ENCODE measurements around the gene PFN3. TPM values are rescaled to one million over a fixed set of nuclear protein-coding genes. Genes with fewer than 3 reads are reported as not detected.

Gene PFN3
- total and polyA plus RNA-seq, 2 experiments from 2014 or later = 1.9 to 2.0 TPM

DNA sequence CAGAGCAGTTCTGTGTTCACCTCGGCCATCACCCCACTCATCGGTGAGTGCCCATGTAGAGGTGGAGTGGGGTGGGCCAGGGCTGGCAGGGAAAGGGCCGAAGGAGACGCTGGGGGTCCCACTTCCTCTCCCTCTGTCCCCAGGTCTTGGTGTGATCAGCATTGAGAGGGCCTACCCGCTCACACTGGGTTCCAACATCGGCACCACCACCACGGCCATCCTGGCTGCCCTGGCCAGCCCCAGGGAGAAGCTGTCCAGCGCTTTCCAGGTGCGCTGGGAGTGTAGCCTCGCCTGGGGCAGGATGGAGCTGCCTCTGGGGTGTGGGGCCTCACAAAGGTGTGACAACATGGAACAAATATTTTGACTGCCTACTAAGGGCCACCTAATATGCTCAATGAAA lies 3.7 kb downstream of the PFN3 start:
- Histone ChIP-seq H4K20me1 (replicated peaks; ENCODE audit: insufficient read depth) (no peaks in the 10 kb centered on the region), H3K27ac (ENCODE audit: low read depth) (no peak overlapping the region), H3K36me3 (ENCODE audit: insufficient read depth) (no peaks in the 10 kb centered on the region), H3K4me2 (no peak overlapping the region), H3K4me3 (no peak overlapping the region), H3K4me1 (ENCODE audit: insufficient read depth) (peaks cover 5% of the 10 kb centered on the region; the same call in 1 of the 2 replicates), H3K79me2 (replicated peaks; ENCODE audit: insufficient read depth) (no peaks in the 10 kb centered on the region), H2AFZ (no peak overlapping the region), H3K27me3 (ENCODE audit: insufficient read depth) (peaks cover 21% of the 10 kb centered on the region), H3F3A (replicated peaks; ENCODE audit: low read depth) (peaks cover 13% of the 10 kb centered on the region), H3K9me2 (ENCODE audit: insufficient read depth) (no peaks in the 10 kb centered on the region)
- peaks cover 23% of the 10 kb centered on the region for H3K27me3 Mint-ChIP-seq (ENCODE audit: insufficient read depth, low read depth, poor library complexity)
- DNase-seq (ENCODE audit: low spot score) = no peak
- no peak for TF ChIP-seq NANOG (IDR thresholded peaks at IDR 0.05; ENCODE audit: borderline replicate concordance)
- no peak for TF ChIP-seq ZNF331 (CRISPR knock-in tag; IDR thresholded peaks at IDR 0.05; ENCODE audit: low read depth)
- no peak for TF ChIP-seq EZH2 (IDR thresholded peaks at IDR 0.05; ENCODE audit: low read depth, unreplicated experiment)
- no peak for TF ChIP-seq STAT1 (IDR thresholded peaks at IDR 0.05; ENCODE audit: unreplicated experiment)
- TF ChIP-seq, protein P1, sequence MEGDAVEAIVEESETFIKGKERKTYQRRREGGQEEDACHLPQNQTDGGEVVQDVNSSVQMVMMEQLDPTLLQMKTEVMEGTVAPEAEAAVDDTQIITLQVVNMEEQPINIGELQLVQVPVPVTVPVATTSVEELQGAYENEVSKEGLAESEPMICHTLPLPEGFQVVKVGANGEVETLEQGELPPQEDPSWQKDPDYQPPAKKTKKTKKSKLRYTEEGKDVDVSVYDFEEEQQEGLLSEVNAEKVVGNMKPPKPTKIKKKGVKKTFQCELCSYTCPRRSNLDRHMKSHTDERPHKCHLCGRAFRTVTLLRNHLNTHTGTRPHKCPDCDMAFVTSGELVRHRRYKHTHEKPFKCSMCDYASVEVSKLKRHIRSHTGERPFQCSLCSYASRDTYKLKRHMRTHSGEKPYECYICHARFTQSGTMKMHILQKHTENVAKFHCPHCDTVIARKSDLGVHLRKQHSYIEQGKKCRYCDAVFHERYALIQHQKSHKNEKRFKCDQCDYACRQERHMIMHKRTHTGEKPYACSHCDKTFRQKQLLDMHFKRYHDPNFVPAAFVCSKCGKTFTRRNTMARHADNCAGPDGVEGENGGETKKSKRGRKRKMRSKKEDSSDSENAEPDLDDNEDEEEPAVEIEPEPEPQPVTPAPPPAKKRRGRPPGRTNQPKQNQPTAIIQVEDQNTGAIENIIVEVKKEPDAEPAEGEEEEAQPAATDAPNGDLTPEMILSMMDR (conservative IDR thresholded peaks at IDR 0.05; ENCODE audit: low read depth in 2 of 2) = no peak
- no peaks in the 10 kb centered on the region for H3K36me3 Mint-ChIP-seq (ENCODE audit: low read depth)
- H3K27ac Mint-ChIP-seq = no peak overlapping the region
- ATAC-seq = no peak
- no peak overlapping the region for H3K4me3 Mint-ChIP-seq
- H3K9me3 Mint-ChIP-seq = no peaks in the 10 kb centered on the region
- H3K4me1 Mint-ChIP-seq = peaks cover 16% of the 10 kb centered on the region

DNA sequence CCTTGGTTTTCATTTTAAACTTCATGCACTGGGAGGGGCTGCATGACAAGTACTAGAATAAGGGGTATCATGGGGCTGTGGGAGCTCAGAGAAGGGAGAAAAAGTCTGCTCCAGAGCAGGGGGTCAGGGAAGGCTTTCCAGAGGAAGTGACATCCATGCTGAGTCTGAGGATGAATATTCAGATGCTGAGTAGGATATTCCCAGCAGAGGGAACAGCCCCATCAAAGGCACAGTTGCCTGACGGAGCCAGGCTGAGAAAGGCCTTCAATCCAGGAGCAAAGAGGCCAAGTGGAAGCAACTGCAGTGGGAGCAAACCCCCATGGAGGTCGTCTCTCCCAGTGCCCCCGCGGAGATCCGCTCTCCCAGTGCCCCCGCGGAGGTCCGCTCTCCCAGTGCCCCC lies 4.4 kb downstream of the PFN3 start:
- Histone ChIP-seq H3K27me3 (ENCODE audit: insufficient read depth) (peaks cover 13% of the 10 kb centered on the region), H3F3A (replicated peaks; ENCODE audit: low read depth) (0 out of 2 replicates have a peak, but pooled peaks cover 7% of the 10 kb centered on the region), H3K4me1 (ENCODE audit: insufficient read depth) (peaks cover 5% of the 10 kb centered on the region; the same call in 1 of the 2 replicates), H4K20me1 (replicated peaks; ENCODE audit: insufficient read depth) (no peaks in the 10 kb centered on the region), H3K27ac (ENCODE audit: low read depth) (no peak overlapping the region), H3K9me2 (ENCODE audit: insufficient read depth) (no peaks in the 10 kb centered on the region), H2AFZ (no peak overlapping the region), H3K4me2 (no peak overlapping the region), H3K79me2 (replicated peaks; ENCODE audit: insufficient read depth) (no peaks in the 10 kb centered on the region), H3K36me3 (ENCODE audit: insufficient read depth) (no peaks in the 10 kb centered on the region), H3K4me3 (no peak overlapping the region)
- Mint-ChIP-seq H3K4me3 (no peak overlapping the region), H3K27ac (no peak overlapping the region), H3K4me1 (peaks cover 16% of the 10 kb centered on the region), H3K36me3 (ENCODE audit: low read depth) (no peaks in the 10 kb centered on the region), H3K27me3 (ENCODE audit: insufficient read depth, low read depth, poor library complexity) (peaks cover 19% of the 10 kb centered on the region), H3K9me3 (no peaks in the 10 kb centered on the region)
- DNase-seq (ENCODE audit: low spot score) (no peak), ATAC-seq (peak; percentile 5; the same call in 1 of the 3 replicates)
- TF ChIP-seq, protein P2, sequence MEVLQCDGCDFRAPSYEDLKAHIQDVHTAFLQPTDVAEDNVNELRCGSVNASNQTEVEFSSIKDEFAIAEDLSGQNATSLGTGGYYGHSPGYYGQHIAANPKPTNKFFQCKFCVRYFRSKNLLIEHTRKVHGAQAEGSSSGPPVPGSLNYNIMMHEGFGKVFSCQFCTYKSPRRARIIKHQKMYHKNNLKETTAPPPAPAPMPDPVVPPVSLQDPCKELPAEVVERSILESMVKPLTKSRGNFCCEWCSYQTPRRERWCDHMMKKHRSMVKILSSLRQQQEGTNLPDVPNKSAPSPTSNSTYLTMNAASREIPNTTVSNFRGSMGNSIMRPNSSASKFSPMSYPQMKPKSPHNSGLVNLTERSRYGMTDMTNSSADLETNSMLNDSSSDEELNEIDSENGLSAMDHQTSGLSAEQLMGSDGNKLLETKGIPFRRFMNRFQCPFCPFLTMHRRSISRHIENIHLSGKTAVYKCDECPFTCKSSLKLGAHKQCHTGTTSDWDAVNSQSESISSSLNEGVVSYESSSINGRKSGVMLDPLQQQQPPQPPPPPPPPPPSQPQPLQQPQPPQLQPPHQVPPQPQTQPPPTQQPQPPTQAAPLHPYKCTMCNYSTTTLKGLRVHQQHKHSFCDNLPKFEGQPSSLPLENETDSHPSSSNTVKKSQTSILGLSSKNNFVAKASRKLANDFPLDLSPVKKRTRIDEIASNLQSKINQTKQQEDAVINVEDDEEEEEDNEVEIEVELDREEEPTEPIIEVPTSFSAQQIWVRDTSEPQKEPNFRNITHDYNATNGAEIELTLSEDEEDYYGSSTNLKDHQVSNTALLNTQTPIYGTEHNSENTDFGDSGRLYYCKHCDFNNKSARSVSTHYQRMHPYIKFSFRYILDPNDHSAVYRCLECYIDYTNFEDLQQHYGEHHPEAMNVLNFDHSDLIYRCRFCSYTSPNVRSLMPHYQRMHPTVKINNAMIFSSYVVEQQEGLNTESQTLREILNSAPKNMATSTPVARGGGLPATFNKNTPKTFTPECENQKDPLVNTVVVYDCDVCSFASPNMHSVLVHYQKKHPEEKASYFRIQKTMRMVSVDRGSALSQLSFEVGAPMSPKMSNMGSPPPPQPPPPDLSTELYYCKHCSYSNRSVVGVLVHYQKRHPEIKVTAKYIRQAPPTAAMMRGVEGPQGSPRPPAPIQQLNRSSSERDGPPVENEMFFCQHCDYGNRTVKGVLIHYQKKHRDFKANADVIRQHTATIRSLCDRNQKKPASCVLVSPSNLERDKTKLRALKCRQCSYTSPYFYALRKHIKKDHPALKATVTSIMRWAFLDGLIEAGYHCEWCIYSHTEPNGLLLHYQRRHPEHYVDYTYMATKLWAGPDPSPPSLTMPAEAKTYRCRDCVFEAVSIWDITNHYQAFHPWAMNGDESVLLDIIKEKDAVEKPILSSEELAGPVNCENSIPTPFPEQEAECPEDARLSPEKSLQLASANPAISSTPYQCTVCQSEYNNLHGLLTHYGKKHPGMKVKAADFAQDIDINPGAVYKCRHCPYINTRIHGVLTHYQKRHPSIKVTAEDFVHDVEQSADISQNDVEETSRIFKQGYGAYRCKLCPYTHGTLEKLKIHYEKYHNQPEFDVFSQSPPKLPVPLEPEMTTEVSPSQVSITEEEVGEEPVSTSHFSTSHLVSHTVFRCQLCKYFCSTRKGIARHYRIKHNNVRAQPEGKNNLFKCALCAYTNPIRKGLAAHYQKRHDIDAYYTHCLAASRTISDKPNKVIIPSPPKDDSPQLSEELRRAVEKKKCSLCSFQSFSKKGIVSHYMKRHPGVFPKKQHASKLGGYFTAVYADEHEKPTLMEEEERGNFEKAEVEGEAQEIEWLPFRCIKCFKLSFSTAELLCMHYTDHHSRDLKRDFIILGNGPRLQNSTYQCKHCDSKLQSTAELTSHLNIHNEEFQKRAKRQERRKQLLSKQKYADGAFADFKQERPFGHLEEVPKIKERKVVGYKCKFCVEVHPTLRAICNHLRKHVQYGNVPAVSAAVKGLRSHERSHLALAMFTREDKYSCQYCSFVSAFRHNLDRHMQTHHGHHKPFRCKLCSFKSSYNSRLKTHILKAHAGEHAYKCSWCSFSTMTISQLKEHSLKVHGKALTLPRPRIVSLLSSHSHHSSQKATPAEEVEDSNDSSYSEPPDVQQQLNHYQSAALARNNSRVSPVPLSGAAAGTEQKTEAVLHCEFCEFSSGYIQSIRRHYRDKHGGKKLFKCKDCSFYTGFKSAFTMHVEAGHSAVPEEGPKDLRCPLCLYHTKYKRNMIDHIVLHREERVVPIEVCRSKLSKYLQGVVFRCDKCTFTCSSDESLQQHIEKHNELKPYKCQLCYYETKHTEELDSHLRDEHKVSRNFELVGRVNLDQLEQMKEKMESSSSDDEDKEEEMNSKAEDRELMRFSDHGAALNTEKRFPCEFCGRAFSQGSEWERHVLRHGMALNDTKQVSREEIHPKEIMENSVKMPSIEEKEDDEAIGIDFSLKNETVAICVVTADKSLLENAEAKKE (CRISPR knock-in tag; IDR thresholded peaks at IDR 0.05) = no peak
- TF ChIP-seq STAT1 (IDR thresholded peaks at IDR 0.05; ENCODE audit: unreplicated experiment) = no peak
- TF ChIP-seq EZH2 (IDR thresholded peaks at IDR 0.05; ENCODE audit: low read depth, unreplicated experiment) = no peak
- TF ChIP-seq JUNB (IDR thresholded peaks at IDR 0.05; ENCODE audit: unreplicated experiment) = no peak
- no peak for TF ChIP-seq ZNF114 (CRISPR knock-in tag; IDR thresholded peaks at IDR 0.05)
- no peak for TF ChIP-seq NANOG (IDR thresholded peaks at IDR 0.05; ENCODE audit: borderline replicate concordance)

All from GM23338 (cell line).